SIG-M5 treated with dmso at 0.1 percent for 504 hours (cell line): Measurements from ENCODE around the gene SARS2.
"Not testable (repeated sequence)": the region's sequence is repeated elsewhere in the genome, so short reads cannot be mapped to it uniquely, and the experiment has no call there.

Source experiments
- DNase-seq: peaks from one replicate; lab custom pipeline; 2025; ENCODE audit not compliant: unreplicated experiment; lab: John Stamatoyannopoulos, UW

The SARS2 gene

DNA sequence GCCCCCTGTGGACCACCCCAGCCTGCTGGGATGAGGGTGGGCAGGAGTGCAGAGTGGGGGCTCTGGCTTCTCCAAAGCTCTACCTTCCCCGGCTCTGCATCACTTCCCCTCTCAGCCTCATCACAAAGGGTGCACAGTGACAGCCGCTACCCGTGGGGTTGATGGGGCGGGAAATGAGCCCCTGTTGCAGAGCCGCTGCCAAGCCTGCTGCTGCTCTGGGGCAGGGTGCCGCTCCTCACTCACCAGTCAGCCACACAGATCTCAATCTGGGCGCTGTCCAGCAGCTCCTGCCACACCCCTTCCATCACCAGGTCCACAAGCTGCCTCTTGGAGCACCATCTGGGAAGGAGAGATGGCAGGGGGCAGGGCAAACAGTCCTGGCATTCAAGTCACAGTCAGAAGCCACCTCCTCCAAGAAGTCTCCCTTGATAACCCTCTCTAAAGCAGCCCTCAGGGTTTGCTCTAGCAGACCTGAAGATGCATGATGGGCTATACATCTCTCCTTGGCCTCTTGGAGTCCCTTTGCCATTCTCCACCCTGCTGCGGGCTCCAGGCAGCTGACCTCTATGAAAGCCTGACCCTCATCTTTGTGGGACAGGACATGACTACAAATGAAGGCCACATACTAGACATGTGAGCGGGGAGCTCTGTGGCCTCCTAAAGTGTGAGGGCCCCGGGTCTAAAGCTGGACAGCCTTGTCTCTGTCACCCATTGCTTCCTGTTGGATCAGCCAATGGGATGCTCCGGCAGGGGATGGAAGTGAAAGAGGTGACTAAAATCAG is 15.9 kb upstream of the SARS2 start:
- no peak for DNase-seq

DNA sequence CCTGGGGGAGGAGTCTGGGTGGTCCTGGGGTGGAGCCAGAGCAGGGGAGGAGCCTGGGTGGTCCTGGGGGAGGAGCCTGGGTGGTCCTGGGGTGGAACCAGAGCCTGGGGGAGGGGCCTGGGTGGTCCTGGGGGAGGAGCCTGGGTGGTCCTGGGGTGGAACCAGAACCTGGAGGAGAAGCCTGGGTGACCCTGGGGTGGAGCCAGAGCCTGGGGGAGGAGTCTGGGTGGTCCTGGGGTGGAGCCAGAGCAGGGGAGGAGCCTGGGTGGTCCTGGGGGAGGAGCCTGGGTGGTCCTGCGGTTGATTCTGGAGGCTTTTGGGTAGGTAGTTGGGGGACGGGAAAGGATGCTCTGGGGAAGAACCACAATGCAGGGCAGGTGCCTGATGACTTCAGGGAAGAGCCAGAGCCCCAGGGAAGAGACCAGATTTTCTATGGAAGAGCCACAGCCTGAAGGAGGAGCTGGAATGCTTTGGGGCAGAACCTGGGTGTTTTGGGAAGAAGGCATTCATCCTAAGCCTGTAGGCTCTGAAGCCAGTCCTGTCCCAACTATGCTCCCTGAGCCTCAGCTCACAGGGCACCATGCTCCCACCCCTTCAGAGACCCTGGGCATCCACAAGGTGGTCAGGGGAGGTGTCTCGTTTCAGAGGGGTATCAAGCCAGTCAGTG is 15.1 kb upstream of the SARS2 start:
- no peak for DNase-seq

DNA sequence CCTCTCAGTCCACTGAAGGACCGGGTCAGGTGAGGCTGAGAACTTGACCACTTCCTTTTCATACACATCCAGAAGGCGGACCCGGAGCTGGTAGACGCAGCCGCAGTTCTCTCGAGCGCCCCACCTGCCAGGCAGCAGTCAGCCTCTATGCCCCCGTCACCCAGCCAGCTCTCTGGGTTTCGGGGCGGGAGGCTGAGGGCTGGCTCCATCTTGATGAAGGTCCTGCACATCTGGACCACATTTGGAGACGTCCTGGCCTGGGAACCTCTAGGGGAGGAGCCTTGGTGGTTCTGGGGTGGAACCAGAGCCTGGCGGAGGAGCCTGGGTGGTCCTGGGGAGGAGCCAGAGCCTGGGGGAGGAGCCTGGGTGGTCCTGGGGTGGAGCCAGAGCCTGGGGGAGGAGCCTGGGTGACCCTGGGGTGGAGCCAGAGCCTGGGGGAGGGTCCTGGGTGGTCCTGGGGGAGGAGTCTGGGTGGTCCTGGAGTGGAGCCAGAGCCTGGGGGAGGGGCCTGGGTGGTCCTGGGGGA is 14.5 kb upstream of the SARS2 start:
- DNase-seq, result no peak

DNA sequence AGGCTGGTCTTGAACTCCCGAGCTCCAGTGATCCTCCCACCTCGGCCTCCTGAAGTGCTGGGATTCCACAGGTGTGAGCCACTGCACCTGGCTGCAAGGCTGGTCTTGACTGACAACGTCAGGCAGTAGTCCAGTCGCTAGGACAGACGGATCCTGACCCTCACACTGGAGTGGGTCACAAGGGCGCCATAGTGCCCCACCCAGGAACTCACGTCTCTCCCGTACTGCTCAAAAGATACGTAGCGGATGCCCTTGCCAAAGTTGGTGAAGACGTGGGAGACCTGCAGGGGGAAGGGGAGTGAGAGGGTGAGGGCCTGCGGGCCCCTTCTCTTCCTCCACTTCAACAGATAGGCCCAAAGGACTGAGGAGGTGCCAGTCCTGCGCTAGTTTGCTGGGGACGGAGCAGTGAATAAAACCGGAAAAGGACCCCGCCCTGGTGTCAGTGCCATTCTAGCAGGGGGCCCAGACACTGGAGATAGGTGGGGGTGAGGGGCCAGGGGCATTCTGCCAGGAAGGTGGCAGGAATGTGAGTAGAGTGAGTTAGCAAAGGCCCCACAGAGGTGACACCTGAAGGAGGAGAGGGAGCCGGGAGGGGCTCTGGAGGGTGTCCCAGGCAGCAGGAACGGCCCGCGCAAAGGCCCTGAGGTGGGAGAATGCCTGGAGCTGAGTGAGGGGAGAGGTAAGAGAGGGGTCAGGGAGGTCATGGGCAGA is 12.1 kb upstream of the SARS2 start:
- DNase-seq, result no peak

DNA sequence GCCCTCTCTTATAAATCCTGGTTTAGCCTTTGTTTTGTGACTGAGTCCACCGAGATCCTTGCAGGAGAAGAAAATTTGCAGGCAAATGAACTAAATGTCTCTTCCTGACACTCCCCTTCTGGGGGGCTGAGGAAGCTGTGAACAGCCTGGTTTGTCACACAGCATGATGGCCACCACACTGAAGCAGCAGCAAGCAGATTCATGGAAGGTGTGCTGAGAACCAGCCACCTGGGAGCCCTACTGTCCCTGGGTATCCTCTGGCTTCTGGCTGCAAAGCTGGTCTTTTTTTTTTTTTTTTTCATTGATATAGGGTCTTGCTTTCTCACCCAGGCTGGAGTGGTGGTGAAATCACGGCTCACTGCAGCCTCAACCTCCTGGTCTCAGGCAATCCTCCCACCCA is 11.4 kb upstream of the SARS2 start:
- DNase-seq, result no peak

DNA sequence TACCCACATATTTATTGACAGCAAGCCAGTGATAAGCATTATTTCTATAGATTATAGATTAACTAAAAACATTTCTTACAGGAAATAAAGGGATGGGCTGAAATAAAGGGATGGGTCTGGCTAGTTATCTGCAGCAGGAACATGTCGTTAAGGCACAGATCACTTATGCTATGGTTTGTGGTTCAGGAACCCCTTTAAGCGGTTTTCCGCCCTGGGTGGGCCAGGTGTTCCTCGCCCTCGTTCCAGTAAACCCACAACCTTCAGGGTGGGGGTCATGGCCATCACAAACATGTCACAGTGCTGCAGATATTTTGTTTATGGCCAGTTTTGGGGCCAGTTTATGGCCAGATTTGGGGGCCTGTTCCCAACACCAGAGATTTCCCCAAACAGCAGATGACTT is 10.9 kb upstream of the SARS2 start:
- DNase-seq, result not testable (repeated sequence)

DNA sequence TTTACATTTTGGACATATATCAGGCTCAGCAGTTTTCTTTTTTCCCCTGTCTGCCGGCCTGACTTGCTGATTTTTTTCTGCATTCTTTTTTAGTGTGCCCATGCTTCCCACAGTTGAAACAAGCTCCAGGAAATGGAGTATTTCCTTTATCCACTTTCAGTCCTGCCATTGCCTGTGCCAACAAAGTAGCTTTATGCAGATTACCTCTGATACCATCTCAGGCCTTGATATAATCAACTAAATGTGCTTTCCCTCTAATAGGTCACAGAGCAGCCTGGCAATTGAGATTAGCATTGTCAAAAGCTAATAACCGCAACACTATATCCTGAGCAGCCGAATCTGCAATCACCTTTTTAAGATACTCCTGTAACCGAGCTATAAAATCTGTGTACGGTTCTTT is 9.4 kb upstream of the SARS2 start:
- DNase-seq, result no peak

DNA sequence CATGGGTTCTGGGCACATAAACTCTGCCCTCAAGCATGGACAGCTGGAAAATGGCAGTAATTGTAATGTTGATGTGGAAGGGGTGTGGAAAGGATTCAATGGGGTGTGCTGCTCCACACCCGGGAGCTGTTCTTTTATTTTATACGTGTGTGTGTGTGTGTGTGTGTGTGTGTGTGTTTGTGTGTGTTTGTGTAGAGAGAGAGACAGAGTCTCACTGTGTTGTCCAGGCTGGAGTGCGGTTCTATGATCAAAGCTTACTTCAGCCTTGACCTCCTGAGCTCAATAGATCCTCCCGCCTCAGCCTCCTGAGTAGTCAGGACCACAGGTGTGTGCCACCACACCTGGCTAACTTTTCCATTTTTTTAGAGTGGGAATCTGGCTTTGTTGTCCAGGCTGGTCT is 3.0 kb upstream of the SARS2 start:
- no peak for DNase-seq

DNA sequence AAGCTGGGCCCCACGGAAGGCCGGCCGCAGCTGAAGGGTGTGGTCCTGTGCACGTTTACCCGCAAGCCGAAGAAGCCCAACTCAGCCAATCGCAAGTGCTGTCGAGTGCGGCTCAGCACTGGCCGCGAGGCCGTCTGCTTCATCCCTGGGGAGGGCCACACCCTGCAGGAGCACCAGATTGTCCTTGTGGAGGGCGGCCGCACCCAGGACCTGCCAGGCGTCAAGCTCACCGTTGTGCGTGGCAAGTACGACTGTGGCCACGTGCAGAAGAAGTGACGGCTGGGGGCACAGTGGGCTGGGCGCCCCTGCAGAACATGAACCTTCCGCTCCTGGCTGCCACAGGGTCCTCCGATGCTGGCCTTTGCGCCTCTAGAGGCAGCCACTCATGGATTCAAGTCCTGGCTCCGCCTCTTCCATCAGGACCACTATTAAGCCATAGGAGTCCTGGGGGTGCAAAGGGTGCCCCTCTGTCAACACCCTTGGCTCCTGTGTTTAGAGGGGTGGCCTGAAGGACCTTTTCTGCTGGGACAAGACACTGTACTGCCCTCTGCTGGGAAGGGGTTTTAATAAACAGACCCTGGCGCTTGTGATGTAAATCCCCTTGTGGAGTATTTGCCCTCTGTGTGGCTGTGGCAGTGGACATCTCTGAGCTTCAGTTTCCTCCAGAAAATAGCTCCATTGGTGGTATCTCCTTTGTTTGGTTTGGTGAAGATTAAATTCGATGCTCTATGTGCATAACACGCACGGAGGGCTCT is 2.0 kb upstream of the SARS2 start:
- DNase-seq, result peak; percentile 67

DNA sequence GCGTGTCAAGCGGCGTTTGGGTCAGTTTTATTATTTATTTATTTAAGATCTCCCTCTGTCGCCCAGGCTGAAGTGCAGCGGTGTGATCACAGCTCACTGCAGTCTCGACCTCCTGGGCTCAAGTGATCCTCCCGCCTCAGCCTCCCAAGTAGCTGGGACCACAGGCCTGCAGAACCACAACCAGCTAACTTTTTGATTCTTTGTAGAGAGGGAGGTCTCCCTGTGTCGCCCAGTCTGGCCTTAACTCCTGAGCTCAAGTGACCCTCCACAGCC is 894 bp upstream of the SARS2 start:
- DNase-seq, result no peak

DNA sequence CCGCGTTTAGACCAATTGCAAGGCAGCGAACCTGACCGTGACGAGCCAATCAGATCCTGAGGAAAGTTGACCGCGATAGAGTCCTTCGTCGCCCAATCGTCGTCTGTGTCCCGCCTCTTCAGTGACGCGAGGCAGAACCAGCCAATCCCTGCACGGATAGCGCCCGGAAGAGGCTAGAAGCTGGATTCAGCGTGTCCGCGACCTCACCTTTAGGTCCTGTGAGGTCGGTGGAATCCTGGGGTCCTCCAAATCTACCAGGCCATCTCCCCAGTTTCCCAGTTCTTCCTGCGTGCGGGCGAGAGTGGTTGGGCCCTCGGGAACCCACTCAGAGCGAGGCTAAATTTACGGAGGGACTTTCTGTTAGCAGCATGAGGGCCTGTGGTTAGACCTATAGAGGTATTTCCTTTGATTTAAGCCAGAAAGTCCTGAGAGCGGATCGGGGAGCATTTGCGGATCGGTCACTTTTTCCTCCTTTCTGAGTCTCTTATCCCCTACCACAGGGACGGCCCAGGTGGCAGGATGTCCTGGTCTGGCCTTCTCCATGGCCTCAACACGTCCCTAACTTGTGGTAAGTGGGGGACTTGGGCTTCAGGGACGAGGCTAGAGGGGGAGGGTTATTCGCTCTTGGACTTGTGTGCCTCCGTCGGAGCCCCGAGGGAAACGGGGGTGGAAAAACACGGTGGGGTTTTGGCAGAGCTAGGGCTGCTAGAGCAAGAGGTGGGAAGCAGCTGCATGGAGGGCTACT is 385 bp upstream of the SARS2 start, which contains the start of gene MRPS12:
Gene MRPS12 (plus strand): TSS at position 169 of the 745 bp plus-strand sequence. CDS start 351 bp downstream, at position 520.
- DNase-seq, result peak; percentile 98

DNA sequence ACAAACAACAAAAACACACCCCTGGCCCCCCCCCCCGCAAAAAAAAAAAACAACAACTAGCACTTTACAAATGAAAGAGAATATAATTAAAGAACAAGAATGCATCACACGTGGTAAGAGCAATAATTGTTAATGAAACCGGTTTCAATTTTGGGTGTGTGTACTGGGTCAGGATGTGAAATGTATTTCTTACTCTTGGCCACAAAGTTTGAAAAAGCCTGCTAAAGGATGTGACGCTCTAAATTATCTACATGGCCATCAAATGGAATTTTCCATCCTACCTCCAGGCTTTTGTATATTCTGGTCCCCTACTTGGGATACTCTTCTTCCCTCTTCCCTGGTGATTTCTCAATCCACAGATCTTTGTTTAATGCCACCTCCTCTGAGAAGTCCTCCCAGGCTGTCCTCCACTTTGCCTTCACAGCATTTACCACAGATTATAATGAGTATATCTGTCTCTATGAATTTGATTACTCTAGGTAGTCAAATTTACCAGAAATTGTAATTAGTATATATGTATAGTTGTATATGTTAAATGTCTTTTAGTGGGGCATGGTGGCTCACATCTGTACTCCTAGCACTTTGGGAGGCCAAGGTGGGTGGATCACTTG is 2.1 kb downstream of the SARS2 start:
- no peak for DNase-seq

DNA sequence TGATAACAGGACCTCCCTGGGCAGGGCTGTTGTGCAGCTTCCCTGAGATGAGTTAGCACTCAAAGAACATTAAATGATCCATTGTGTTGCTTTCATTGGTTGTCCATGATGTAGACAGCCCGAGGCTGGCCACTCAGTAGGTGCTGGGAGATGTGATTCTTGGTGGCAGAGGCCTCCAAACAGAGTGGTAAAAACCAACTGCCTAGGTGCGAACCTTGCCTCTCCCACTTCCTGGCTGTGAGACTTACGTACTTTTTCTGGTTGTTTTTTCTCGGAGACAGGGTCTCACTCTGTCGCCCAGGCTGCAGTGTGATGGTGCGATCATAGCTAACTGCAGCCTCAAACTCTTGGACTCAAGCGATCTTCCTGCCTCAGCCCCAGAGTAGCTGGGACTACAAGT is 6.2 kb downstream of the SARS2 start:
- no peak for DNase-seq

DNA sequence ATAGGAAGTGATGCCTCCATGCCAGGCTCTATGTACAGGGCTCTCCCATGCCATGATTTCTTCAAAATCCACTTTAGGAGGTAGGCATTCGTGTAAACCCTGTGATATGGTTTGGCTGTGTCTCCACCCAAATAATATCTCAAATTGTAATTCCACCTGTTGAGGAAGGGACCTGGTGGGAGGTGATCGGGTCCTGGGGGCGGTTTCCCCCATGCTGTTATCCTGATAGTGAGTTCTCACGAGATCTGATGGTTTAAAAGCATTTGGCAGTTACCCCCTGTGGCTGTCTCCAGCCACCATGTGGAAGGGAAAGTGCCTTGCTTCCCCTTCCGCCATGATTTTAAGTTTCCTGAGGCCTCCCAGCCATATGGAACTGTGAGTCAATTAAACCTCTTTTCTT is 8.1 kb downstream of the SARS2 start:
- no peak for DNase-seq

DNA sequence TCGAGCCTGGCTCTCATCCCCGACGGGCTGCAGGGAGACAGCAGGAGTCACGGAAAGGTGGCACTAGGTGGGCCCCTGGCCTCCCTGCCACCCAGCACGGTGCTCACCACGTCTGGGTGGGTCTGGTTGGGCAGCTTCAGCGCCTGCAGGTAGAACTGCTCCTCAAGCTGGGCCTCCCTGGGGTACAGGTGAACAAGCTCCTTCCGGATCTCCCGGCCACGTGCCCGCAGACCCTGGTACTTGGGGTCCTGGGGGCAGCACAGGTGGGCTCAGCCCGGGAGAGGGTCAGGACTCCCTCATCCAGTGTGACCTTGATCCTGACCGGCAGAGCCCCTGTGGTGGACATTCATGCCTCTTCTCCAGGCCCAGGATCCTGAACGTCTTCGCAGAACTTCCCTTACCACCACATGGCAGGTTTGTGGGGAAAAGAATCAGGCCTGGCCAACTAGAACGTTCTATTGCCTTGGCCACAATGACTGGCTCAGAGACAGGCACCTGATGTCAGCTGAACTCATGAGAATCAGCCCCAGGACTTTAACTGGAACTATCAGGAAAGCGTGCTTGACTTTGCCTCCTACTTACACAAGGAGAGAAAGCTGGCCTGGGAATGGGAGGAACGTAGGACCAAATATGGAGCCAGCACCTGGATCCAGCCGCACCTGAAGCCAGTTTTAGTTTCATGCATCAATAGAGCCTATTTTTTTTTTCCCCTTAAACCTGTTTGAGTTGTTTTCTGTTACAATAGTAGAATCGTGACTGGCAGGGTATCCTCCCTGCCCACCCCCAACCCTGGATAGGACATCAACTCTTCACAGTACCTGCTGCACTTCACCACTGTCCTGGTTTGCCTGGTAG is 8.9 kb downstream of the SARS2 start:
- DNase-seq, result no peak

DNA sequence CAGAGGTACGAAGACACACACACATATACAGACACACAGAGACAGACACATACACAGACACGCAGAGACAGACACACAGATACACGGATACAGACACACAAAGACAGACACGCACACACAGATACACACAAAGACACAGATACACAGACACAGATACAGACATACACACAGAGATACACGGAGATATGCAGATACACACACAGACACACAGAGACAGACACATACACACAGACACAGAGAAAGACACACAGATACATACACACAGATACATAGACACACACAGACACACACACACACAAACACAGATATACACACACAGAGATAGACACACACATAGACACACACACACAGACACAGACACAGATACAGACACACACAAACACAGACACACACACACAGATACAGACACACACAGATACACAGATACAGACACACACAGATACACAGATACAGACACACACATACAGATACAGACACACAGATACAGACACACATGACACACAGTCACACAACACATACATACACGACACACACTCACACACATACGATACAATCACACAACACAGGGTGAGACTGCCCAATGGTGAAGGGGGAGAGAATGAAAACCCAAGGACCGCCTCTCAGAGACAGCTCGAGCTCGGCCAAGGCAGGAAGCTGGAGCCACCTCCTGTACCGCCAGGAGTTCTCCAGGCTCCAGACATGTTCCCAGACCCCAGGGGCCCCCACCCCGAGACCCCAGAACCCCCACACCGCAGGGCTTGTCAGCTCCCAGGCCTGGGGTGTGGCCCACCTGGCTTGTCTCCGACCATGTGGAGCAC is 9.8 kb downstream of the SARS2 start:
- DNase-seq, result no peak

DNA sequence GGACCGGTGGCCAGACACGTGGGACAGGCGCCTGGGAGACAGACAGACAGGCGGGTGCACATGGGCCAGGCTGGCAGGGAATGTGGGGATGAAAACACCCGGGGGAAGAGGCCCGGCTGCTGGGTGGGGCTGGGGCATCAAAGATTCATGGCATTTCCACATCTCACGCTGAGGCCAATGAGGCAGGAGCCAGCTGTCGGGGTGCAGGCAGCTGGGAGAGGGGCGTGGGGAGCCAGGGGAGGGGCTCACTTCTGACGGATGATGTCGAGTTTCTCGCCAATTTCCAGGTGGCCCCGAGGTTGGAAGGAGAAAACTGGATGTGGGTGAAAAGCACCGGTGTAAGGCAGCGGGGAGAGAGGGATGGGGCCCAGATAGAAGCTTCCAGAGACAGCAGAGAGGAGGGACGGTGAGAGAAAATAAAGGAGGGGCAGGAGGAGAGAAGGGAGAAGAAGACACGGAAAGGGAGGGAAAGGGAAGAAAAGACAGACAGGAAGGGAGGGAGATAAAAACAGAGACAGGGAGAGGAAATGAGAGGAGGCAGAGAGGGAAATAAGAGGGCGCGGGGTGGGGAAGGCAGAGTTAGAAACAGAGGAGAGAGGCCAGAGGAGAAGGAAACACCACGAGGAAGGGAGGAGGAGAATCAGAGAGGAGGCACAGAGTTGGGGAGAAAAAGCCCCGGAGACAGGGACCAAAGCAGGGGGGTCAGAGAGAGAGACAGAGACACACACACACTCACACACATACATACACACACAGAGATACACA is 10.5 kb downstream of the SARS2 start:
- DNase-seq, result no peak

DNA sequence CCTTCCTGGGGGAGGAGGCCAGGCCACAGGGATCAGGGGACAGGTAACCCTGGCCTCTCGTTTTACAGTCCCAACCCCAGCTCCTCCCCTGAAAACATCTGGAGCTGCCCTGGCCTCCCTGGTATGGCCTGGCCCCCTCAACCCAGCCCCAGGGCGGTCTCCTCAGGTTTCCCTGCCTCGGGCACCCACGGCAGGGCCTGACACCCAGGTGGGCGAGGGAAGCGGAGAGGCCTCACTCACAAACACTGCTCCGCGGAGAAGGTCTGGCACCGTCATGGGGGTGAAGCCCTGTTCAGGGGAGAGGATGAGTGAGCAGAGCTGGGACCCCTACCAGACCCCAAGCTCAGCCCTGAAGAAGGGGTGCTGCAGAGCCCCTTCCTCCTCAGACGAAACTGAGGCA is 12.0 kb downstream of the SARS2 start:
- no peak for DNase-seq
